ENCODE results near the gene ANGPTL2. TPM values are rescaled to one million over a fixed set of nuclear protein-coding genes. Genes with fewer than 3 reads are reported as not detected.

ANGPTL2 gene
- total and polyA plus RNA-seq, 2 experiments from 2014 or later: 18.0 to 25.6 TPM

DNA sequence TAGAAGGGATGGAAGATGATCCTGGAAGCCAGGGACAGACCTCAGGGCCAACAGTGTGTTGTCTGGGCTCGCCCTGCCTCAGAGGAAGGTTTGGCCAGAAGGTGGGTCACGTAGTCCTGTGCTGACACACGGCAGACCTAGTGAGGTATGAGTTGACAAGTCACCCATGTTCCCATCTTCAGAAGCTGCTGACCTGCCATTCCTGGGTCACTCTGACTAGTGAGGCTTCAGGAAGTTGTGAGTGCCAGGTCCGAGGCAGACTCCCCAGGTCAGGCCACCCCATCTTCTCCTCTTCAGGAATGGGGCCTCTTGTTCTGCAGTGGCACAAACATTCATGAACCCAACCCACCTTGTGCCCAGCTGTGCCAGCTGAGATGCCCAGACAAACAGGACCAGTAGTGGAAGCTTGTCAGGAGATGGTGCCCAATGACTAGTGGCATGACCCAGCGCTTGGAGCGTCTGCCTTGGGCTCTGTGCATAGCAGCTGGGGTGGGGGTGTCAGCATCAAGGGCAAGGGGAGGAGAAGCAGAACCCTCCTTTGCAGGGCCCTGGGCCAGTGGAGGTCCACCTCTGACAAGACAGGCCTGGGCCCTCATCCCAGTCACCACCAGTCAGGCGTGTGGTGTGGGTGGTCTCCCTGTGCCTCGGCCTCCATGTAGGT, 16.8 kb upstream of the ANGPTL2 start:
- Histone ChIP-seq H4K20me1 (ENCODE audit: insufficient read depth, poor library complexity, severe bottlenecking) (no peaks in the 10 kb centered on the region), H3K27me3 (no peaks in the 10 kb centered on the region), H3K9me3 (ENCODE audit: low read depth) (no peaks in the 10 kb centered on the region), H3K4me1 (ENCODE audit: insufficient read depth) (peaks cover under 1% of the 10 kb centered on the region), H3K4me2 (no peak overlapping the region), H3K36me3 (replicated peaks; ENCODE audit: insufficient read depth, low read depth) (no peaks in the 10 kb centered on the region), H2AFZ (no peak overlapping the region), H3K79me2 (no peaks in the 10 kb centered on the region), H3K27ac (no peak overlapping the region), H3K4me3 (no peak overlapping the region), H3K9me2 (replicated peaks; ENCODE audit: insufficient read depth) (no peaks in the 10 kb centered on the region)
- 91% methylated on average over 8 of the region's 8 CpGs for WGBS (ENCODE audit: low lambda C conversion rate, missing lambda C conversion rate)
- TF ChIP-seq, protein P1, sequence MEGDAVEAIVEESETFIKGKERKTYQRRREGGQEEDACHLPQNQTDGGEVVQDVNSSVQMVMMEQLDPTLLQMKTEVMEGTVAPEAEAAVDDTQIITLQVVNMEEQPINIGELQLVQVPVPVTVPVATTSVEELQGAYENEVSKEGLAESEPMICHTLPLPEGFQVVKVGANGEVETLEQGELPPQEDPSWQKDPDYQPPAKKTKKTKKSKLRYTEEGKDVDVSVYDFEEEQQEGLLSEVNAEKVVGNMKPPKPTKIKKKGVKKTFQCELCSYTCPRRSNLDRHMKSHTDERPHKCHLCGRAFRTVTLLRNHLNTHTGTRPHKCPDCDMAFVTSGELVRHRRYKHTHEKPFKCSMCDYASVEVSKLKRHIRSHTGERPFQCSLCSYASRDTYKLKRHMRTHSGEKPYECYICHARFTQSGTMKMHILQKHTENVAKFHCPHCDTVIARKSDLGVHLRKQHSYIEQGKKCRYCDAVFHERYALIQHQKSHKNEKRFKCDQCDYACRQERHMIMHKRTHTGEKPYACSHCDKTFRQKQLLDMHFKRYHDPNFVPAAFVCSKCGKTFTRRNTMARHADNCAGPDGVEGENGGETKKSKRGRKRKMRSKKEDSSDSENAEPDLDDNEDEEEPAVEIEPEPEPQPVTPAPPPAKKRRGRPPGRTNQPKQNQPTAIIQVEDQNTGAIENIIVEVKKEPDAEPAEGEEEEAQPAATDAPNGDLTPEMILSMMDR (IDR thresholded peaks at IDR 0.05; ENCODE audit: poor library complexity): no peak
- TF ChIP-seq EZH2 (IDR thresholded peaks at IDR 0.05; ENCODE audit: borderline replicate concordance) (no peak), EZH2phosphoT487 (IDR thresholded peaks at IDR 0.05; ENCODE audit: low read depth, severe bottlenecking, unreplicated experiment) (no peak)
- no peak for DNase-seq (ENCODE audit: low spot score)

DNA sequence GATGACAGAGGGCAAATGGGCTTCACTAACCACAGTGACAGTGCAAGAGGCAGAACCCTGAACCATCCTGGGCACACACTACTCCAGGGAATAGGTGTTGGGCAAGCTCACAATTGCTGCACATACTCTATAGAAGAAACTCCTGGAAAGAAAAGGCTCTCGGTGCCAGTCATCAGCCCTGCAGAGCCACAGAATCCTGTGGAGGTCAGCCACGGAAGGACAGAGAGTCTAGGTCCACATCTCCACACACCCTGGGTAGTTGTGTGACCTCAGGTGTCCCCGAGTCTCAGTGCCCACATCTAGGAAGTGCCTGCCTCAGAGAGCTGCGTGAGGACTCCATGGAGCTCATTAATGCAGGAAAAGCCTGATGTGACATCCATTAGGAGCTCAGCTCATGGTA, 16.0 kb upstream of the ANGPTL2 start:
- Histone ChIP-seq H3K9me3 (ENCODE audit: low read depth) (no peaks in the 10 kb centered on the region), H3K4me1 (ENCODE audit: insufficient read depth) (peaks cover 8% of the 10 kb centered on the region), H3K4me3 (no peak overlapping the region), H3K27me3 (no peaks in the 10 kb centered on the region), H3K9me2 (replicated peaks; ENCODE audit: insufficient read depth) (no peaks in the 10 kb centered on the region), H3K27ac (no peak overlapping the region), H3K79me2 (no peaks in the 10 kb centered on the region), H3K4me2 (no peak overlapping the region), H4K20me1 (ENCODE audit: insufficient read depth, poor library complexity, severe bottlenecking) (no peaks in the 10 kb centered on the region), H2AFZ (no peak overlapping the region), H3K36me3 (replicated peaks; ENCODE audit: insufficient read depth, low read depth) (no peaks in the 10 kb centered on the region)
- TF ChIP-seq EZH2 (IDR thresholded peaks at IDR 0.05; ENCODE audit: borderline replicate concordance) (no peak), EZH2phosphoT487 (IDR thresholded peaks at IDR 0.05; ENCODE audit: low read depth, severe bottlenecking, unreplicated experiment) (no peak)
- TF ChIP-seq, protein P1 (IDR thresholded peaks at IDR 0.05; ENCODE audit: poor library complexity): no peak
- no peak for DNase-seq (ENCODE audit: low spot score)
- WGBS (ENCODE audit: low lambda C conversion rate, missing lambda C conversion rate): 91% methylated on average over 4 of the region's 4 CpGs

DNA sequence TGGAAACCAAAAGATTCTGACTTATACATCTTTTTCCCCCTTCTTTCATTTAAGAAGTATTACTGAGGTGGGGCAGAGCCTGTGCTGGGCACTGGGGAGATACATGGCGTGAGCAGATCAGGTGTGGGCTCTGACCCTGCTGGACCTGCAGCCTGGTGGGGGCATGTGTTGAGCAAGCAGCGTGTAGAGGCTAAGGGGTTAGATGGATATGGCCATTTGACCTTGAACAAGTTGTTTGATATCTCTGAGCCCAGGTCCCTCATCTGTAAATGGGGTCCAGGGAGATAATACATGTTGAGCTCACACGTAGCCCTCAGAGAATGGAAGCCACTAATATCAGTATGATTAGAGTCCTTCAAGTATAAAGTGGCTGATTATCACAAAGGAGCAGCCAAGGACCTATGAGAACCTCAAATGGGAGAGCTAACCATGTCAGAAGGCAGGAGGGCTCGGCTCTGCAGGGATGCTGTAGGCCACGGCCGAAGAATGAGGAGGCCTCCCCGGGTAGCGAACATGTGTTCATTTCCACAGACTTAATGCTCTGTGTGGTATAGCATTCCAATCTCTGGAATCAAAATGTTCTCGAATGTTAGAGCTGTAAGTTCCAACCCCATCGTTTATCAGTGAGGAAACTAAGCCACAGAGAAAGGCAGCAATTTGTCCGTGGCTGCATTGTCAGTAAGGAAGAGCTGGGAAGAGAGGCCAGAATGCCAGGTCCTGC, 15.4 kb upstream of the ANGPTL2 start:
- H3K4me2 ChIP-seq: no peak overlapping the region
- no peaks in the 10 kb centered on the region for H3K36me3 ChIP-seq (replicated peaks; ENCODE audit: insufficient read depth, low read depth)
- no peak for DNase-seq (ENCODE audit: low spot score)
- no peak overlapping the region for H3K4me3 ChIP-seq
- WGBS (ENCODE audit: low lambda C conversion rate, missing lambda C conversion rate): 92% methylated on average over 11 of the region's 11 CpGs
- no peaks in the 10 kb centered on the region for H3K27me3 ChIP-seq
- H3K4me1 ChIP-seq (ENCODE audit: insufficient read depth): peaks cover 15% of the 10 kb centered on the region
- H2AFZ ChIP-seq: no peak overlapping the region
- TF ChIP-seq EZH2phosphoT487 (IDR thresholded peaks at IDR 0.05; ENCODE audit: low read depth, severe bottlenecking, unreplicated experiment) (no peak), EZH2 (IDR thresholded peaks at IDR 0.05; ENCODE audit: borderline replicate concordance) (no peak)
- TF ChIP-seq, protein P1 (IDR thresholded peaks at IDR 0.05; ENCODE audit: poor library complexity): no peak
- no peaks in the 10 kb centered on the region for H4K20me1 ChIP-seq (ENCODE audit: insufficient read depth, poor library complexity, severe bottlenecking)
- H3K79me2 ChIP-seq: no peaks in the 10 kb centered on the region
- no peaks in the 10 kb centered on the region for H3K9me2 ChIP-seq (replicated peaks; ENCODE audit: insufficient read depth)
- no peak overlapping the region for H3K27ac ChIP-seq
- no peaks in the 10 kb centered on the region for H3K9me3 ChIP-seq (ENCODE audit: low read depth)
